Fibroblast of lung (primary cell): Measurements from ENCODE around the gene MKNK1. TPM values are rescaled to one million over a fixed set of nuclear protein-coding genes. Genes with fewer than 3 reads are reported as not detected.

Experiments
- DNase-seq, 2 donors: peaks; one replicate each; pipeline versions ENCODE4 v3.0.0 to v3.0.0-alpha.2; 2010; ENCODE audit warnings: low read depth in 2 of 2
- H2AFZ ChIP-seq: 2 replicates; pipeline ENCODE4 v1.5.1; 2012; ENCODE audit warnings: low read length, control low read depth, inconsistent platforms
- H3K27ac ChIP-seq: 2 replicates; pipeline ENCODE4 v1.5.1; 2011; ENCODE audit warnings: low read length, control low read depth; ENCODE audit not compliant: insufficient read depth
- H3K27me3 ChIP-seq: 2 replicates; pipeline ENCODE4 v1.5.1; 2011; ENCODE audit warnings: mild to moderate bottlenecking, low read length; ENCODE audit not compliant: control insufficient read depth, insufficient read depth
- H3K36me3 ChIP-seq: 2 replicates; pipeline ENCODE4 v1.5.1; 2011; ENCODE audit warnings: low read length; ENCODE audit not compliant: control insufficient read depth, insufficient read depth
- H3K4me1 ChIP-seq: 2 replicates; pipeline ENCODE4 v1.5.1; 2011; ENCODE audit warnings: low read length; ENCODE audit not compliant: control insufficient read depth, insufficient read depth; ENCODE audit errors: extremely low read depth
- H3K4me2 ChIP-seq: 2 replicates; pipeline ENCODE4 v1.5.1; 2011; ENCODE audit warnings: low read length, control low read depth; ENCODE audit not compliant: insufficient read depth; ENCODE audit errors: extremely low read depth
- H3K4me3 ChIP-seq, 4 experiments: fragments of 200-600 bp in 1 of 4; sonication (generic) in 1 of 4; replicated peaks in 1 of 4; 2 replicates each; pipeline ENCODE4 v1.5.1; 2011 to 2016; ENCODE audit warnings: low read length in 4 of 4, low read depth in 3 of 4, mild to moderate bottlenecking in 3 of 4, control low read depth in 2 of 4, inconsistent platforms in 1 of 4, mixed read lengths in 1 of 4; ENCODE audit not compliant: insufficient read depth in 1 of 4; ENCODE audit errors: control extremely low read depth in 1 of 4
- H3K79me2 ChIP-seq: 2 replicates; pipeline ENCODE4 v1.5.1; 2012; ENCODE audit warnings: mild to moderate bottlenecking, low read length, inconsistent platforms; ENCODE audit not compliant: control insufficient read depth, insufficient read depth
- H3K9ac ChIP-seq: 2 replicates; pipeline ENCODE4 v1.5.1; 2011; ENCODE audit warnings: mild to moderate bottlenecking, low read length, control low read depth; ENCODE audit not compliant: insufficient read depth
- H3K9me3 ChIP-seq: 2 replicates; pipeline ENCODE4 v1.5.1; 2012; ENCODE audit warnings: low read depth, low read length; ENCODE audit not compliant: control insufficient read depth, insufficient read depth
- H4K20me1 ChIP-seq: 2 replicates; pipeline ENCODE4 v1.5.1; 2011; ENCODE audit warnings: low read length; ENCODE audit not compliant: control insufficient read depth, insufficient read depth; ENCODE audit errors: extremely low read depth
- EZH2 ChIP-seq: IDR thresholded peaks from 2 replicates; pipeline ENCODE4 v1.5.1; 2012; ENCODE audit warnings: low read length, control low read depth, mild to moderate bottlenecking; ENCODE audit errors: missing control alignments
- polyA plus RNA-seq, 2 donors: library from polyadenylated mRNA; depleted of rRNA in 1 of 2; stranded (reverse) in 1 of 2; unstranded in 1 of 2; fragments of >200 nt; gene quantifications; 2 replicates each; pipeline ENCODE4 v1.2.1, GENCODE V29; 2011 to 2012; ENCODE audit warnings: missing spikeins in 1 of 2
- total RNA-seq: library from RNA; depleted of rRNA; stranded (reverse); fragments of >200 nt; gene quantifications from 2 replicates; pipeline ENCODE4 v1.2.1, GENCODE V29; 2014
- TF ChIP-seq, protein P1 (sequence below), 2 donors: IDR thresholded peaks in 1 of 2; conservative IDR thresholded peaks in 1 of 2; 1 replicate in 1 of 2; 2 replicates in 1 of 2; pipeline ENCODE4 v1.5.1; 2011 to 2012; ENCODE audit warnings: low read length in 2 of 2, control low read depth in 1 of 2, inconsistent platforms in 1 of 2, low read depth in 1 of 2, mild to moderate bottlenecking in 1 of 2

MKNK1 gene
- total and polyA plus RNA-seq, 2 donors (not counting 1 experiment from before 2014, with no cell fraction given) = 22.3 to 33.1 TPM

GRCh38 chr1:46517010-46517600 lies 87.0 kb downstream of the MKNK1 start:
- Histone ChIP-seq H3K9ac (no peak overlapping the region), H3K27ac (no peak overlapping the region), H3K4me3 (no peak overlapping the region), H3K27me3 (peaks cover 24% of the 10 kb centered on the region), H3K4me2 (no peak overlapping the region), H3K79me2 (no peaks in the 10 kb centered on the region), H3K36me3 (no peaks in the 10 kb centered on the region), H4K20me1 (no peaks in the 10 kb centered on the region), H3K9me3 (no peaks in the 10 kb centered on the region), H2AFZ (no peak overlapping the region), H3K4me1 (peaks cover 8% of the 10 kb centered on the region)
- TF ChIP-seq, protein P1, sequence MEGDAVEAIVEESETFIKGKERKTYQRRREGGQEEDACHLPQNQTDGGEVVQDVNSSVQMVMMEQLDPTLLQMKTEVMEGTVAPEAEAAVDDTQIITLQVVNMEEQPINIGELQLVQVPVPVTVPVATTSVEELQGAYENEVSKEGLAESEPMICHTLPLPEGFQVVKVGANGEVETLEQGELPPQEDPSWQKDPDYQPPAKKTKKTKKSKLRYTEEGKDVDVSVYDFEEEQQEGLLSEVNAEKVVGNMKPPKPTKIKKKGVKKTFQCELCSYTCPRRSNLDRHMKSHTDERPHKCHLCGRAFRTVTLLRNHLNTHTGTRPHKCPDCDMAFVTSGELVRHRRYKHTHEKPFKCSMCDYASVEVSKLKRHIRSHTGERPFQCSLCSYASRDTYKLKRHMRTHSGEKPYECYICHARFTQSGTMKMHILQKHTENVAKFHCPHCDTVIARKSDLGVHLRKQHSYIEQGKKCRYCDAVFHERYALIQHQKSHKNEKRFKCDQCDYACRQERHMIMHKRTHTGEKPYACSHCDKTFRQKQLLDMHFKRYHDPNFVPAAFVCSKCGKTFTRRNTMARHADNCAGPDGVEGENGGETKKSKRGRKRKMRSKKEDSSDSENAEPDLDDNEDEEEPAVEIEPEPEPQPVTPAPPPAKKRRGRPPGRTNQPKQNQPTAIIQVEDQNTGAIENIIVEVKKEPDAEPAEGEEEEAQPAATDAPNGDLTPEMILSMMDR (conservative IDR thresholded peaks at IDR 0.05 in 1 of 2, IDR thresholded peaks at IDR 0.05 in 1 of 2; ENCODE audit: low read depth in 1 of 2, low read length in 2 of 2) = no peak
- TF ChIP-seq EZH2 = no peak
- no peak for DNase-seq

DNA sequence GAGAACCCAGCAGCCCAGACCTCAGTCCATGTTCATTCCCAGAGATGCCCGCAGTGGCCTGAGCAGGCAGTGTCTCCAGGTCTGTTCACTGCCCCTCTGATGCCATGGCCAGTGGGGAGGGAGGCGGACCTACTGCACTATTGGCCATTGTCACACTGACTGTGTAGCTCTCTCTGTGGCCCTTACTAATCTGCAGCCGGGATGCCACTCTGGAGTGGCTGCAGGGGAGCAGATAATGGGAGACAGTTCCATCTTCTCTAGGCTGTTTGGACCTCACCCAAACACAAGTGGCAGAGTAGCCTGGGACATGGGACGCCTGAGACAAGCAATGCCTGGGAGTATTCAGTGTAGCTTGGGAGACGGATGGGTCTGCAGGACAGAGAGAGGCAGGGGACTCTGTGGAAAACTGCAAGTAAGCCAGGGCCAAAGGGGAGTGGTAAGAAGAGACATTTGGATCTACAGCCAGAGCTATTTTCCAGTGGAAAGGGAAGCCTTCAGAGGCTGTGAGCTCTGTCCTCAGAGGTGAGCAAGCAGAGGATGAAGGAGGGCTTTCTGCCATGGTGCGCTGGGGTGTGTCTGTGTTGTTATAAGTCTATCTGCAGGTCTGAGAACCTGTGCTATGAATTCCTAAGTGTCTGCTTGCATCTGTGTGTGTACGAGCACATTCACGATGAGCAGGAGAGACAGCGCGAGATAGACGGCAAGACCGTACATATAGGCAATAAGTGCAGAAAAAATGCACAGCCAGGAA lies 87.7 kb downstream of the MKNK1 start:
- DNase-seq = no peak
- Histone ChIP-seq H3K4me2 (no peak overlapping the region), H4K20me1 (no peaks in the 10 kb centered on the region), H3K9ac (no peak overlapping the region), H3K79me2 (no peaks in the 10 kb centered on the region), H3K9me3 (no peaks in the 10 kb centered on the region), H3K4me1 (peaks cover 8% of the 10 kb centered on the region), H3K4me3 (no peak overlapping the region), H3K36me3 (no peaks in the 10 kb centered on the region), H2AFZ (no peak overlapping the region), H3K27ac (no peak overlapping the region), H3K27me3 (peaks cover 24% of the 10 kb centered on the region)
- TF ChIP-seq, protein P1 (conservative IDR thresholded peaks at IDR 0.05 in 1 of 2, IDR thresholded peaks at IDR 0.05 in 1 of 2; ENCODE audit: low read depth in 1 of 2, low read length in 2 of 2) = no peak
- TF ChIP-seq EZH2 = no peak

- H2AFZ ChIP-seq = no peak overlapping the region
- H3K9ac ChIP-seq = no peak overlapping the region
- no peak for TF ChIP-seq EZH2
- TF ChIP-seq, protein P1 (conservative IDR thresholded peaks at IDR 0.05 in 1 of 2, IDR thresholded peaks at IDR 0.05 in 1 of 2; ENCODE audit: low read depth in 1 of 2, low read length in 2 of 2) = no peak
- DNase-seq = no peak
- peaks cover 24% of the 10 kb centered on the region for H3K27me3 ChIP-seq
- H3K4me1 ChIP-seq = peaks cover 6% of the 10 kb centered on the region
- no peaks in the 10 kb centered on the region for H3K36me3 ChIP-seq
- H3K79me2 ChIP-seq = no peaks in the 10 kb centered on the region
- no peaks in the 10 kb centered on the region for H4K20me1 ChIP-seq
- no peak overlapping the region for H3K27ac ChIP-seq
- no peak overlapping the region for H3K4me3 ChIP-seq
- no peak overlapping the region for H3K4me2 ChIP-seq
- no peaks in the 10 kb centered on the region for H3K9me3 ChIP-seq
Measured at GRCh38 chr1:46515576-46515975, 88.5 kb downstream of the MKNK1 start.
